ENCODE measurements around the gene ITIH2.

GRCh38 chr10:7701158-7701742, 1.9 kb upstream of the ITIH2 start:
- TF ChIP-seq EP300 (IDR thresholded peaks at IDR 0.05) (no peak), CTCF (IDR thresholded peaks at IDR 0.05) (no peak)

Measured in stomach (tissue), 4 donors.